Sigmoid colon (tissue), 7 donors: ENCODE results near the gene RELL1. TPM values are rescaled to one million over a fixed set of nuclear protein-coding genes. Genes with fewer than 3 reads are reported as not detected.

Source experiments
- DNase-seq: peaks from one replicate; pipeline ENCODE4 v3.0.0-alpha.2; 2019
- H3K27ac ChIP-seq, 4 donors: fragments of 200-600 bp; sonication (generic); one replicate each; pipeline ENCODE4 v1.5.1; 2016 to 2019; ENCODE audit warnings: mild to moderate bottlenecking in 1 of 4
- H3K27me3 ChIP-seq, 3 donors: fragments of 200-600 bp; sonication (generic); one replicate each; pipeline ENCODE4 v1.5.1; 2019; ENCODE audit warnings: mild to moderate bottlenecking in 1 of 3
- H3K36me3 ChIP-seq, 4 donors: fragments of 200-600 bp; sonication (generic); one replicate each; pipeline ENCODE4 v1.5.1; 2016 to 2019
- H3K4me1 ChIP-seq, 4 donors: fragments of 200-600 bp; sonication (generic); one replicate each; pipeline ENCODE4 v1.5.1; 2017 to 2019
- H3K4me3 ChIP-seq, 4 donors: fragments of 200-600 bp; sonication (generic); one replicate each; pipeline ENCODE4 v1.5.1; 2017 to 2019; ENCODE audit warnings: mild to moderate bottlenecking in 2 of 4, moderate library complexity in 1 of 4
- H3K9me3 ChIP-seq, 4 donors: fragments of 200-600 bp in 3 of 4; sonication (generic) in 3 of 4; one replicate each; pipeline versions ENCODE4 v1.5.1 to v1.6.1; 2013 to 2019
- CTCF ChIP-seq, 4 experiments: fragments of 450-650 bp in 3 of 4; fragments of 200-600 bp in 1 of 4; IDR thresholded peaks; one replicate each; pipeline ENCODE4 v1.5.1; 2016 to 2019; ENCODE audit warnings: antibody characterized with exemption in 4 of 4, mild to moderate bottlenecking in 3 of 4, moderate library complexity in 2 of 4
- EP300 ChIP-seq, 4 donors: sonication (generic); formaldehyde crosslinking; IDR thresholded peaks; one replicate each; pipeline ENCODE4 v1.6.1; 2017; ENCODE audit warnings: antibody characterized with exemption in 4 of 4
- POLR2A ChIP-seq, 2 donors: fragments of 450-650 bp; IDR thresholded peaks; one replicate each; pipeline ENCODE4 v1.6.1; 2016; ENCODE audit warnings: antibody characterized with exemption in 2 of 2, mild to moderate bottlenecking in 2 of 2, moderate library complexity in 2 of 2
- POLR2AphosphoS5 ChIP-seq, 4 donors: sonication (generic); formaldehyde crosslinking; IDR thresholded peaks; one replicate each; pipeline ENCODE4 v1.6.1; 2017; ENCODE audit warnings: antibody characterized with exemption in 4 of 4
- WGBS, 2 donors: extraction: QIAGEN DNeasy Blood & Tissue Kit; methylation state at CpG; one replicate each; pipeline ENCODE4 v1.1.7; 2013; 5-methylcytosine and 5-hydroxymethylcytosine counted together
- intact Hi-C: fragments of 100-400 bp; cut with DNase I; formaldehyde crosslinking; loops from one replicate; pipeline ENCODE4 v1.15.1; 2023
- polyA plus RNA-seq, 3 donors: library from polyadenylated mRNA; stranded (reverse); fragments of 200-250 nt; gene quantifications; one replicate each; pipeline ENCODE4 v1.2.3, GENCODE V29; 2013
- total RNA-seq, 4 donors: library from RNA; depleted of rRNA; stranded (reverse); fragments of >200 nt; gene quantifications; one replicate each; pipeline ENCODE4 v1.1.0, GENCODE V29; 2016
- donor health status: healthy with polysubstance abuse.
- donor health status: Bipolar disorder and iron deficiency.
- donor health status: healthy.

The RELL1 gene
- total and polyA plus RNA-seq, 7 donors, result 4.2 to 63.2 (median 38.8) TPM

- intact Hi-C loops, result no loop called here
- TF ChIP-seq POLR2AphosphoS5 (IDR thresholded peaks at IDR 0.05) (no peak), EP300 (IDR thresholded peaks at IDR 0.05) (no peak), CTCF (IDR thresholded peaks at IDR 0.05) (no peak), POLR2A (IDR thresholded peaks at IDR 0.05) (no peak)
- H3K36me3 ChIP-seq, result no peaks in the 10 kb centered on the region
- no peak overlapping the region for H3K27ac ChIP-seq
- H3K27me3 ChIP-seq, result no peaks in the 10 kb centered on the region
- no peak for DNase-seq
- no peak overlapping the region for H3K4me3 ChIP-seq
- peaks cover 0 to 2% (median 0%) of the 10 kb centered on the region in 4 donors for H3K9me3 ChIP-seq
- WGBS, 2 donors, result 97% methylated on average over 4 of the region's 4 CpGs
- H3K4me1 ChIP-seq, result peaks cover 0 to 9% (median 5%) of the 10 kb centered on the region in 4 donors
Observed at GRCh38 chr4:37656649-37657048, 29.5 kb downstream of the RELL1 start.

- no peak overlapping the region for H3K27ac ChIP-seq
- no peak for TF ChIP-seq EP300 (IDR thresholded peaks at IDR 0.05)
- no peak for TF ChIP-seq CTCF (IDR thresholded peaks at IDR 0.05)
- TF ChIP-seq POLR2A (IDR thresholded peaks at IDR 0.05), result no peak
- no peak for TF ChIP-seq POLR2AphosphoS5 (IDR thresholded peaks at IDR 0.05)
- no peaks in the 10 kb centered on the region for H3K36me3 ChIP-seq
- H3K4me3 ChIP-seq, result no peak overlapping the region
- intact Hi-C loops, result no loop called here
- no peak for DNase-seq
- H3K27me3 ChIP-seq, result no peaks in the 10 kb centered on the region
- 97 to 99% methylated on average over 1 of the region's 1 CpG for WGBS, 2 donors
- H3K9me3 ChIP-seq, result peaks cover 0 to 2% (median 0%) of the 10 kb centered on the region in 4 donors
- H3K4me1 ChIP-seq, result peaks cover 0 to 4% (median 2%) of the 10 kb centered on the region in 4 donors
Observed at GRCh38 chr4:37653601-37654000, 32.6 kb downstream of the RELL1 start.

GRCh38 chr4:37652747-37653527, 33.2 kb downstream of the RELL1 start:
- WGBS, 2 donors, result 81 to 87% methylated on average over 4 of the region's 4 CpGs
- Histone ChIP-seq H3K4me3 (no peak overlapping the region), H3K36me3 (peaks cover 0 to 3% (median 0%) of the 10 kb centered on the region in 4 donors), H3K4me1 (peaks cover 0 to 11% (median 6%) of the 10 kb centered on the region in 4 donors), H3K27ac (no peak overlapping the region), H3K9me3 (peaks cover 0 to 2% (median 0%) of the 10 kb centered on the region in 4 donors), H3K27me3 (no peaks in the 10 kb centered on the region)
- intact Hi-C loops, result no loop called here
- TF ChIP-seq POLR2AphosphoS5 (IDR thresholded peaks at IDR 0.05) (no peak), CTCF (IDR thresholded peaks at IDR 0.05) (no peak), POLR2A (IDR thresholded peaks at IDR 0.05) (no peak), EP300 (IDR thresholded peaks at IDR 0.05) (no peak)
- DNase-seq, result no peak

GRCh38 chr4:37651781-37652377, 34.3 kb downstream of the RELL1 start:
- TF ChIP-seq CTCF (IDR thresholded peaks at IDR 0.05) (no peak), POLR2AphosphoS5 (IDR thresholded peaks at IDR 0.05) (no peak), POLR2A (IDR thresholded peaks at IDR 0.05) (no peak), EP300 (IDR thresholded peaks at IDR 0.05) (no peak)
- peaks cover 3 to 10% (median 5%) of the 10 kb centered on the region in 4 donors for H3K36me3 ChIP-seq
- H3K4me1 ChIP-seq, result peaks cover 0 to 13% (median 7%) of the 10 kb centered on the region in 4 donors

More at GRCh38 chr4:37651781-37652377, 34.3 kb downstream of the RELL1 start:
- WGBS, 2 donors, result 91 to 95% methylated on average over 13 of the region's 13 CpGs
- Histone ChIP-seq H3K27me3 (no peaks in the 10 kb centered on the region), H3K9me3 (peaks cover 0 to under 1% (median 0%) of the 10 kb centered on the region in 4 donors), H3K27ac (no peak overlapping the region), H3K4me3 (no peak overlapping the region)
- DNase-seq, result no peak
- intact Hi-C loops, result no loop called here
